Activated gamma-delta T cell (primary cell): ENCODE measurements around the gene TMEM51.

Source experiments
- DNase-seq: peaks from one replicate; lab custom pipeline; 2025; lab: John Stamatoyannopoulos, UW

The TMEM51 gene

GRCh38 chr1:15246960-15247614 lies 93.5 kb downstream of the TMEM51 start, which contains the start of gene FHAD1:
TSS of gene FHAD1 (plus strand) at chr1:15247223. CDS start at chr1:15251785, 4,562 bp downstream.
- peak; percentile 40 for DNase-seq

GRCh38 chr1:15248216-15248615 lies 94.7 kb downstream of the TMEM51 start:
- DNase-seq, result no peak

GRCh38 chr1:15249081-15249480 lies 95.5 kb downstream of the TMEM51 start:
- DNase-seq, result no peak

GRCh38 chr1:15251857-15252835 lies 98.6 kb downstream of the TMEM51 start:
- no peak for DNase-seq

GRCh38 chr1:15254559-15254958 lies 101.0 kb downstream of the TMEM51 start:
- DNase-seq, result no peak

- DNase-seq, result no peak
These were observed 102.1 kb downstream of the TMEM51 start for GRCh38 chr1:15255582-15256149.

GRCh38 chr1:15256584-15256983 lies 103.0 kb downstream of the TMEM51 start:
- DNase-seq, result no peak

GRCh38 chr1:15257309-15257708 lies 103.8 kb downstream of the TMEM51 start:
- DNase-seq, result no peak

- DNase-seq, result no peak
These were observed 105.5 kb downstream of the TMEM51 start for GRCh38 chr1:15258833-15259621.

GRCh38 chr1:15259622-15260007 lies 106.1 kb downstream of the TMEM51 start:
- DNase-seq, result no peak

- no peak for DNase-seq
These were observed 107.0 kb downstream of the TMEM51 start for GRCh38 chr1:15260418-15261154.

GRCh38 chr1:15261155-15262002 lies 107.8 kb downstream of the TMEM51 start:
- no peak for DNase-seq

GRCh38 chr1:15262003-15262377 lies 108.4 kb downstream of the TMEM51 start:
- no peak for DNase-seq

GRCh38 chr1:15262706-15263105 lies 109.2 kb downstream of the TMEM51 start:
- no peak for DNase-seq

- DNase-seq, result no peak
These were observed 111.2 kb downstream of the TMEM51 start for GRCh38 chr1:15264769-15265168.
